BE2C (cell line): ENCODE measurements around the gene KIF20B. TPM values are rescaled to one million over a fixed set of nuclear protein-coding genes. Genes with fewer than 3 reads are reported as not detected.

ENCODE experiments used
- DNase-seq: peaks from one replicate; pipeline ENCODE4 v3.0.0-alpha.2; 2020
- H3K27me3 ChIP-seq: fragments of 250-450 bp; sonication (Bioruptor Pico); 2 replicates; pipeline ENCODE4 v1.5.1; 2020; ENCODE audit warnings: mild to moderate bottlenecking
- H3K36me3 ChIP-seq: fragments of 250-450 bp; sonication (Bioruptor Pico); 2 replicates; pipeline ENCODE4 v1.5.1; 2020; ENCODE audit warnings: mild to moderate bottlenecking
- H3K4me1 ChIP-seq: fragments of 250-450 bp; sonication (Bioruptor Pico); 2 replicates; pipeline ENCODE4 v1.5.1; 2020
- H3K4me3 ChIP-seq: 2 replicates; pipeline ENCODE4 v1.5.1; 2011; ENCODE audit warnings: low read depth, low read length
- H3K9me3 ChIP-seq: fragments of 250-450 bp; sonication (Bioruptor Pico); 2 replicates; pipeline ENCODE4 v1.5.1; 2020
- CTCF ChIP-seq: IDR thresholded peaks from 2 replicates; pipeline ENCODE4 v1.5.1; 2012; ENCODE audit warnings: mild to moderate bottlenecking, low read depth, low read length
- polyA plus RNA-seq: library from polyadenylated mRNA; unstranded; fragments of >200 nt; gene quantifications from one replicate; pipeline ENCODE4 v1.2.1, GENCODE V29; 2012; ENCODE audit warnings: low read depth, missing spikeins; ENCODE audit not compliant: insufficient read length, insufficient read depth

KIF20B gene, protein sequence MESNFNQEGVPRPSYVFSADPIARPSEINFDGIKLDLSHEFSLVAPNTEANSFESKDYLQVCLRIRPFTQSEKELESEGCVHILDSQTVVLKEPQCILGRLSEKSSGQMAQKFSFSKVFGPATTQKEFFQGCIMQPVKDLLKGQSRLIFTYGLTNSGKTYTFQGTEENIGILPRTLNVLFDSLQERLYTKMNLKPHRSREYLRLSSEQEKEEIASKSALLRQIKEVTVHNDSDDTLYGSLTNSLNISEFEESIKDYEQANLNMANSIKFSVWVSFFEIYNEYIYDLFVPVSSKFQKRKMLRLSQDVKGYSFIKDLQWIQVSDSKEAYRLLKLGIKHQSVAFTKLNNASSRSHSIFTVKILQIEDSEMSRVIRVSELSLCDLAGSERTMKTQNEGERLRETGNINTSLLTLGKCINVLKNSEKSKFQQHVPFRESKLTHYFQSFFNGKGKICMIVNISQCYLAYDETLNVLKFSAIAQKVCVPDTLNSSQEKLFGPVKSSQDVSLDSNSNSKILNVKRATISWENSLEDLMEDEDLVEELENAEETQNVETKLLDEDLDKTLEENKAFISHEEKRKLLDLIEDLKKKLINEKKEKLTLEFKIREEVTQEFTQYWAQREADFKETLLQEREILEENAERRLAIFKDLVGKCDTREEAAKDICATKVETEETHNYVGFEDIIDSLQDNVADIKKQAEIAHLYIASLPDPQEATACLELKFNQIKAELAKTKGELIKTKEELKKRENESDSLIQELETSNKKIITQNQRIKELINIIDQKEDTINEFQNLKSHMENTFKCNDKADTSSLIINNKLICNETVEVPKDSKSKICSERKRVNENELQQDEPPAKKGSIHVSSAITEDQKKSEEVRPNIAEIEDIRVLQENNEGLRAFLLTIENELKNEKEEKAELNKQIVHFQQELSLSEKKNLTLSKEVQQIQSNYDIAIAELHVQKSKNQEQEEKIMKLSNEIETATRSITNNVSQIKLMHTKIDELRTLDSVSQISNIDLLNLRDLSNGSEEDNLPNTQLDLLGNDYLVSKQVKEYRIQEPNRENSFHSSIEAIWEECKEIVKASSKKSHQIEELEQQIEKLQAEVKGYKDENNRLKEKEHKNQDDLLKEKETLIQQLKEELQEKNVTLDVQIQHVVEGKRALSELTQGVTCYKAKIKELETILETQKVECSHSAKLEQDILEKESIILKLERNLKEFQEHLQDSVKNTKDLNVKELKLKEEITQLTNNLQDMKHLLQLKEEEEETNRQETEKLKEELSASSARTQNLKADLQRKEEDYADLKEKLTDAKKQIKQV (N-terminal part only)
- 3.5 TPM for polyA plus RNA-seq

DNA sequence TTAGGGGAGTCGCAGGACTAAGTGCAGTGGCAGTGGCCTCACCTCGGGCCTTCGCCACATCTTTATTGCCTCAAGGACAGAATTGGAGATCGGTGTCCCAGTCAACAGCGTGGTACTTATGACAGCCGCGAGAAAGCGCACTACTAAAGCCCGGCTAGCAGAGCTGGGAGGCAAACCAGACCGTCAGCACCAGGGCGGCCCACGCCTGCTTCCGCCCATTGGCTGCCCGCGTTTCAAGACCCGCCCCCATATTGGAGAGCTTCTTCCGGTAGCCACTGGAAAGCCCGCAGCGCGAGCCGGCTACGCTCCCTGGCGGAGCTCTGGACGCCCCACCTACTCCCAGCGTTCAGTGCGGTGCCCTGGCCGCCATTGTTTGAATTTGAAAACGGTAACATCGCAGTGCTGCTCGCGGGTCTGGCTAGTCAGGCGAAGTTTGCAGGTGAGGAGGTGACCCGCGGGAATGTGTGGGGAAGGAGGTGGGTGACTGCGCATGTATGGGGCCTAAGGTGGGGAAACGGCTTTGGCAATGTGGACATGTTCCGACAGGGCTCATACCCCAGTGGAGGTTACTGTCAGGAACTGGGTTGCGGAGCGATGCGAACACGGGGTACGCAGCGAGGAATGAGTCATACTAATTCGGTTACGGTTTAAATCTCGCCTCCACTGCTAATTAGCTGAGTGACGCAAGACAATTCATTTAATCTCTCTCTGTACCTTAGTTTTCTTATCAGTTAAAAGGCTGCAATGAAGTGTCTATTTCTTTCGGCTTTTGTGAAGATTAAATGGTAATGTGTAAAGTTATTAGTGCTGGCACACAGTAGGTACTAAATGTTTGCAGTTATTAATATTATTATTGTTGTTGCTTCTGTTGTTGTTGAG, at the start of gene KIF20B:
Gene KIF20B (plus strand): TSS at position 349 of the 879 bp plus-strand sequence. CDS start 3,705 bp downstream, outside the sequence.
- no peaks in the 10 kb centered on the region; the same call in 1 of the 2 replicates for H3K36me3 ChIP-seq
- no peaks in the 10 kb centered on the region for H3K27me3 ChIP-seq
- TF ChIP-seq CTCF = peak; percentile 31
- peak; percentile 96 for DNase-seq
- H3K4me3 ChIP-seq = peak within 1 kb of the TSS; percentile 95
- no peaks in the 10 kb centered on the region for H3K4me1 ChIP-seq
- H3K9me3 ChIP-seq = no peaks in the 10 kb centered on the region

GRCh38 chr10:89651916-89652573, 49.3 kb upstream of the KIF20B start:
- Histone ChIP-seq H3K36me3 (no peaks in the 10 kb centered on the region), H3K9me3 (no peaks in the 10 kb centered on the region), H3K4me1 (no peaks in the 10 kb centered on the region), H3K27me3 (no peaks in the 10 kb centered on the region), H3K4me3 (no peak overlapping the region)
- TF ChIP-seq CTCF = no peak
- DNase-seq = no peak

- DNase-seq = no peak
- TF ChIP-seq CTCF = no peak
- H3K4me3 ChIP-seq = no peak overlapping the region
- no peaks in the 10 kb centered on the region for H3K36me3 ChIP-seq
- H3K27me3 ChIP-seq = no peaks in the 10 kb centered on the region
- H3K9me3 ChIP-seq = no peaks in the 10 kb centered on the region
- no peaks in the 10 kb centered on the region for H3K4me1 ChIP-seq
These were observed 48.5 kb upstream of the KIF20B start for GRCh38 chr10:89652806-89653370.

DNA sequence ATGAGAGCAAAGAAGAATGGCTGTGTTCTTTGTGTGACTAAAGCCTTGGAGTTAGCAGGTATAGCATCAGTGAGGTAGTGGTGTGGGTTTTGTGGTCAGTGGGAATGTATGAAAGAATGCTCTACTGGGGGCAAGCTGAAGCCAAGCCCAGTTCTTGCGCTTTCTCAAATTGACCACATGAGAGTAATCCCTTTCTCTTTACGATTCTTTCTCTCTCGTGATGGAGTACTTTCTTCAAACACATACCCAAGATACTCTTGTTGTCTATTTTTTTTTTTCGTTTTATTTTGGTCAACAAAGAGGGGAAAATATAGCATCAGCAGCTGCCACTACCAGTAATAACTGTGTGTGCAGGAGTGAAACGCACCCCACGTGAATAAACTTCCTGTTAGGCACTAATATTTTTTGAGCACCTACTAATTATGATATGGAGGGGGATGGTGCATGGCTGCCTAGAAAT, 48.0 kb upstream of the KIF20B start:
- Histone ChIP-seq H3K9me3 (no peaks in the 10 kb centered on the region), H3K36me3 (no peaks in the 10 kb centered on the region), H3K27me3 (no peaks in the 10 kb centered on the region), H3K4me3 (no peak overlapping the region), H3K4me1 (no peaks in the 10 kb centered on the region)
- DNase-seq = no peak
- TF ChIP-seq CTCF = no peak
